GM18499 (cell line): Measurements from ENCODE around the gene MB.

Experiments
- ATAC-seq: cut with Tn5 transposase; IDR thresholded peaks from one replicate; pipeline ENCODE4 v1.9.1; 2021; ENCODE audit warnings: moderate number of reproducible peaks; ENCODE audit not compliant: insufficient read depth, unreplicated experiment

The MB gene

DNA sequence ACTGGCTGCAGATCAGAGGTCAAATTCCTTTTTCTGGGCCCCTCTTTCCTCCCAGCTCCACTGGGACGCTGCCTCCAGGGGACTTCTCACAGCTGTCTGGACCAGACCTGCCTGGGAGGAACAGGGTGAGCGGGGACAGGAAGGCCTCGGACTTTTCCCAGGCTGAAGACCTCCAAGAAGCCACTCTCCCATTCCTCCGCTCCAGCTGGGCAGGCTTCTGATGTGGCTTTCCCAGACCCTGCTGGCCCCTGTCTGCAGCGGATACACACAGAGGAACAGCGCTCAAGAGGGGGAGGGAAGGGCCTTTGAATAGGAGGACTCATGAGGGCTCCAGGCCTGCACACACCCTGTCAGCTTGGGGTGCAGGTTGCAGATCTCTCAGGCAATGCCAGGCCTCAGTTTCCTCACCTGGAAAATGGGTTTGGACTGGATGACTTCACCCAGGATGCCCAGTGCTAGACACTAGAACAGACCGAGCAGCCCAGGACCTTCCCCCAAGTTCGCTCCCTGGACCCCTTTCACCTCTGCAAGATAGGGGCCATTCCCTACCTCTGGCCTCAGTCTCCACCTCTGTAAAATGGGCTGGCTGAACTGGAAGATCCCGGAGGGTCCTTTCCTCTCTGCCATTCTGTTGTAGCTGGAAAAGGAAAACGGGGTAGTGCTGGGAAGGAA is 36.6 kb downstream of the MB start:
- ATAC-seq: no peak

DNA sequence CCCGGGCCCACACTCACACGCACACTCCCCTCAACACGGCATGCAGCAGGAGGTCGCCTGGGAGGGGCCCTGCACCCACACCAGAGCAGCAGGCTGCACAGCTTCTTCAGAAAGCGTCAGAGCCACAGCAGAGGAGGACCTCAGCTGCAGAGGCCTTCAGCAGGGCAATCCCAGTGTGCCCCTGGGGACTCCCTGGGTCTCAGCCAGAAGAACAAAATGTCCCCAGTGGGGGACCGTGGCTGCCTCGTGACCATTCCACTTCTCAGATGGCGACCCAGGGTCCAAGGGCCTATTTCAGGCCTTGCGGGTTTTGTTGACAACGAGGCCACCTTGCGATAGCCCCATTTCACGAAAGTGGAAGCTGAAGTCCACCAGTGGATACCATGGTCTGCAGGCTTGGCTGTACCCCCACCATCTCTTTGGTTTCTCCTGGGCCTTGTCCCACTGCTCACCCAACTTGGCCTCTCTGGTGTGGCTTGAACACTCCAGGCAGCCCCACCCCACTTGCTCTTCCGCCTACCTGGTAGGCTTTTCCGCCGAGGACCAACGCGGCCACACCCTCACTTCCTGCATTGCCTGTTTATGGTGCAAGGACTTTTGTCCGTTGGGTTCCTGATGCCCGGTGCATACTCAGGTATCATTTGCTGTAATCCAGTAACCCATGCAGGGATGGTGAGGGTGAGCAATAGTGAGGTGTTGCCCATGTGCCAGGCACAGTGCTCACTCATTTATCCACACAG is 38.1 kb downstream of the MB start:
- no peak for ATAC-seq

DNA sequence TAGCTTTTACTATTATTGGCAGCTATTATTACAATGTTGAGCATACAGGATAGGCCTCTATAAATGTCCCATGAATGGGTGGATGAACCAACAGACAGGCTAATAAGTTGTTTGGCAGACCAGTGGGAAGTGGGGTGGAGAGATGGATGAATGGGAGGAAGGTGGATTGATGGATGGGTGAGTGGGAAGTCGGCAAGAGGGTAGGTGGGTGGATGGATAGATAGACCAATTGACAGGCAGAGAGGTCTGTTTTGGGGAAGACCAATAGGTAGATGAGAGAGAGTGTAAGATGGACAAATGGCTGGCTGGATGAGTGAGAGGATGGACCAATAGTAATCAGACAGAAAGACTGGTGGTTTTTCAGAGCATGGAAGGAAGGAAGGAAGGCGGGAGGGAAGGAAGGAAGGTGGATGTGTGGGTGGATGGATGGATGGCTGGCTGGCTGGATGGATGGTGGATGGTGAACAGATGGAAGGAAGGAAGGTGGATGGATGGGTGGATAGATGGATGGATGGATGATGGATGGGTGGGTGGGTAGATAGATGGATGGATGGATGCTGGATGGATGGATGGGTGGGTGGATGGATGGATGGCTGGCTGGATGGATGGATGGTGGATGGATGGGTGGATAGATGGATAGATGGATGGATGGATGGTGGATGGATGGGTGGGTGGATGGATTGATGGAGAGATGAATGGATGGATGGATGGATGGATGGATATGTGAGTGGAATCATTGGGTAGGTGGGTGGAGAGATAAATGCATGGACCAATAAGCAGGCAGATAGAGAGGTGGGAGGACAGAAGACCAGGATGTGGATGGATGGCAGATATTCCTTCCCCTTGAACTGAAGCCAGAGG is 39.1 kb downstream of the MB start:
- no peak for ATAC-seq

DNA sequence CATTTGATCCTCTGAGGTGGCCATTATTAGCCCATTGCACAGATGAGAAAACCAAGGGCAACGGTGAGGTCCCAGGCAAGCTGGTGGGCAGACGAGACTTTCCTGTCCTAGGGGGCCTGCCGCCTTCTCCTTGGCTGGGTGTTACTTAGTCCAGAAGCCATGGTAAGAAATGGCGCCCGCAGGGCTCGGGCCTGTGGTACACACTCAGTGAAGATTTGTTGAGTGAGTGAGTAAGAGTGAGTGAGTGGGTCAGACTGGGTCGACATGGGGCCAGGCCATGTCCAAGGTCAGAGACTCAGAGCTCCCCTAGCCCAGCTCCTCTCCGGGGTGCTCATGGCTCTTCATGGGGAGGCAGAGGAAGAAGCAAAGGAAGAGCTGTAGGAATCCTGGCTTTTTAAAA is 40.5 kb downstream of the MB start:
- ATAC-seq: no peak

DNA sequence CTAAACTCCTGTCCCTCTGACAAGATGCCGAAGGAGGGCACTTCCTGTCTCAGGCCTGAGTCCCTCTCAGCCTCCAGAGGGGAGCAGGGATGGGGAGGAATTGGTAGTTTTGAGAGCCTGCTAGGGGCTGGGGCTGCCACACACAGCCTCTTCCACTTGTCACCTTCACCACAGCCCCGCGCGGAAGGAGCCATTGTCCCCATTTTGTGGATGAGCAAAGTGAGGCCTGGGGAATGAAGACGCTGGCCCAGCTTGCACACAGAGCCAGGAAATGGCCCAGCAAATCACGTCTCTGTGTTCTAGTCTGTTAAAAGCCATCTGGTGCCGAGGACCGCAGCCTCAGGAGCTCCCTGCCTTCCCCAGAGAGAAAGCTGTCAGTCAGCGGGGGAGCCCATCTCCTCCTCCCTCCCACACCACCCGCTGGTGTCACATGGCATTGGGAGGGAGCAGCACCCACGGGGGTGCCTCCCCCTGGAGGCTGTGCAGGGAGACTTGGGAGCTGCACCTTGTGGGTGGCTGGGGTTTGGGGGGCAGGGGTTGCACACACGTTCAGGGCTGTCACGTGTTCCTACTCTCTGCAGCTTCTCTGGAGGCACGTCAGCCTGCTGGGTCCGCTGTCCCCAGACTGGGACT is 41.9 kb downstream of the MB start:
- ATAC-seq: no peak

DNA sequence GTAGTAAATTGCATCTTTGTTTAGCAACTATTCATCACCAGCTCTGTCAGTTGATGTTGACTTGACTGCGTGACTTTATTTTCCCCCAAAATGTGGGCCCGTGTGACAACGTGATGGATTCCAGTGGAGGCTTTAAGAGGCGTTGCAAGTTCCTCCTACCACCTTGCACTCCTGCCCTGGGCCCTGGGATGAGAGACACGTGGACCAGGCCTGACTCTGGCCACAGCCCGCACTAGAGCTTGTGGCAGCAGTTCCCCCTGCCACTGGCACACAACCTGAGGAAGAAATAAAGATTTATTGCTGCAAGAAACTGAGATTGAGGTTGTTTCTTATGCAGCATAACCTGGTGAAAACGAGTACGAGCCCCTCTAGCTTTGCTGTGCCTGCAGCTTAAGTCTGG is 44.6 kb downstream of the MB start:
- no peak for ATAC-seq

DNA sequence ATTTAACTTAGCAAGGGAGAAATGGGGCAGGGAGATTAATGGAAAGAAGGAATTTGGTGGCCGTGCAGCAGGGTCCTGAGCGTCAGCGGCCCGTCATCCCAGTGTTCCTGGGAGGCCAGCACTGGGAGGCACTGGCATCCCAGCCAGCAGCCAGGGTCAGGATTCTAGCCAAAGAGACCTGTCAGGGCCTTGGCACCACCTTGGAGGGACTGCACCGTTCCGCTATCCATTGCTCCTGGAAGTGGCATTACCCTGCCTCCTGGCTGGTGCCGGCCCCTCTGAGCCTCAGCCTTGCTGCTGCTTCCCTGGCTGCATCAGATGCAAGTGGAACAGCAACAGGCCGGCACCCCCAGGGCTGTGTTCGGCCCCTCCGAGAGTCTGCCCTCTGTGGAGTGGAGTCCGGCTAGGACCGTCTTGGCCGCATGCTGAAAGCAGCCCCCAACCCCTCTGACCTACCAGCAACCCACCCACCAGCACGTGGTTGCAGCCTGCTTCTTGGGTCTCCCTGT is 46.4 kb downstream of the MB start:
- ATAC-seq: no peak

DNA sequence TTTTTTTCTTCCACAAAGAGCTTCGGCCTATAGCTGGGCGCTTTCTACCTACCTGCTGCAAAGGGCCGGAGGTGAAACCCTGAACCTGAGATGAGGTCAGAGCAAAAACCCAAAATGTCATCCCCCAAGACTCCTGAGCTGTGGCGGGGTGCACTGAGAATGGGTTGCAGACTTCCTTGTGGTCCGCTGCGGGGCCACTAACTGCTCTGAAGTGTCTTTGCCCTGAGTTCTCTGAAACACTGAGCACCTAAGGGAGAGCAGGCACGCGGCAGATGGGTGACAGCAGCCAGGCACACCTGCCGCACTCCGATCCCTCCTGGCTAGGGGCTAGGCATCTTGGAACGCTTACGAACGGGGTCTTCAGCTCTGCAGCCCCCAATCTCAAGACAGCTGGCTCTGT is 47.2 kb downstream of the MB start:
- no peak for ATAC-seq

DNA sequence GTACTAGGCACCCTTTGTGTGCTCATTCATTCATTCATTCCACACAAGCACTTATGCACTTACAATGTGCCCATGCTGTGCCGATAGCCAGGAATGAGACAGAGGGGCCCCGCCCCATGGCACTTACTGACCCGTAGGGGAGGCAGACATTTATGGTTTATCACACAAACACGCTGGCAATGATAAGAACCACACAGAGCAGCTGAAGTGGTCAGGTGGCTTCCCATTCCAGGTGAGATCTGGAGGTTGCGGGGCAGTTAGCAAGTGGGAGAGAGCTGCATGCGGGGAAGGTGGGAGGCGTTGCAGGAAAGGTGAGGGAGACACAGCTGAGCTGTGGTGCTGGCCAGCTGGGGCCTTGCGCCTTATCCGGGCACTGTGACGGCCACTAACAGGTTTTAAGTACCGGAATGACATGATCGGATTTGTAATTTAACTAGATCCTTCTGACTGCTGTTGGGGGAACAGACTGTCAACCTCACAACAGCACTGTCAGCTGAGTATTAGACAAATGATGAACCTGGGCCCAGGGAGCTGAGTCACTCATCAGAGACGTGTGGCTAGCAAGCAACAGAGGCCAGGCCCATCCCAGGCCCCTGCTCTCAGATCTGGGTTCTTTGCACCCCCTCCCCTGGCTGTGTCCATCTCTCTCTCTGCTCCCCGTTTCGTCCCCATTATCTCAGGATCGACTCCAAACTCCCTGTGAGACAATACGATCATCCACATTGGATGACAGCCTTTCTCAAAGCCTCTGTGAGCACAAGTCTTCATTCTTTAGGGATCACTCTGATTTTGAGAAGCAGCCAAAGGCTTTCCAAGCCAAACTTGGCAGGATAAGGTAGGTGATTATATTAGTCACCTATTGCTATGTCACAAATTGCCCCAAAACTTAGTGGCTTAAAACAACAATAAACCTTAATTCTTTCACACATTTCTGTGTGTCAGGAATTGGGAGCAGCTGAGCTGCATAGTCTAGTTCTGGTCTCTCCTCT is 48.1 kb downstream of the MB start:
- ATAC-seq: no peak

DNA sequence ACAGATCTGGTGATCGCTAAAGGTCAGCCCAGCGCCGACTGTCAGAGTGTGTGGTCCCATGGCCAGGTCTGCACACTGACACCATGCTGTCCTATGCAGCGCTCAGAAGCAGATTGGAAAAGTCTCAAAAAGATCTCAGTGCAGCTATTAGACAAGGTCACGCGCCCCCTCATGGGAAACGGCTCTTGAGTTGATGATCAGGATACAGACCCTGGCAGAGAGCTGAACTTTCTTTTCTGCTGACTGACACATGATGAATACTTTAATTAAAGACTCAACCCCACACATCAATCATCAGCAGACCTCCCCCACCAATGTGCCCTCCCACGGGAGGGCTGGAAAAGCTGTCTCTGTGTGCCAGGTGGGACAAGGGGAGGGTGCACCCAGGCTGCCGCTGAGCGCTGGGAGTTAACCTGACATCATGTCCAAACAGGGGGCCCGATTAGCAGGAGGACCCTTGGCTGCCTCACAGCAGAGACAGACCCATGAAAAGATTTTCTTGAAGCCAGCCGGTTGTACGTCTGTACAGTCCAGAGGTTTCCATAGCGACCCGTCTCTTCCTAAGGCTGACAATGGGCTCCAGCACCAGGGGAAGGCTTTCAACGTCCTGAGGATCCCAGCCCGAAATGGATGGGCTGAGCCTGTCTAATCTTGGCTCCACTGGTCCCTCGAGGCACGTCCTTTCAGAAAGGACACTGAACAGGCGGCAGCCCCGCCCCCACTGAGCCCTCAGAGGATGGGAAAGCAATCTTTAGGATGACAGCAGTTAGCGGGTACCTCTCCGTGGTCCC is 49.6 kb downstream of the MB start:
- ATAC-seq: no peak

DNA sequence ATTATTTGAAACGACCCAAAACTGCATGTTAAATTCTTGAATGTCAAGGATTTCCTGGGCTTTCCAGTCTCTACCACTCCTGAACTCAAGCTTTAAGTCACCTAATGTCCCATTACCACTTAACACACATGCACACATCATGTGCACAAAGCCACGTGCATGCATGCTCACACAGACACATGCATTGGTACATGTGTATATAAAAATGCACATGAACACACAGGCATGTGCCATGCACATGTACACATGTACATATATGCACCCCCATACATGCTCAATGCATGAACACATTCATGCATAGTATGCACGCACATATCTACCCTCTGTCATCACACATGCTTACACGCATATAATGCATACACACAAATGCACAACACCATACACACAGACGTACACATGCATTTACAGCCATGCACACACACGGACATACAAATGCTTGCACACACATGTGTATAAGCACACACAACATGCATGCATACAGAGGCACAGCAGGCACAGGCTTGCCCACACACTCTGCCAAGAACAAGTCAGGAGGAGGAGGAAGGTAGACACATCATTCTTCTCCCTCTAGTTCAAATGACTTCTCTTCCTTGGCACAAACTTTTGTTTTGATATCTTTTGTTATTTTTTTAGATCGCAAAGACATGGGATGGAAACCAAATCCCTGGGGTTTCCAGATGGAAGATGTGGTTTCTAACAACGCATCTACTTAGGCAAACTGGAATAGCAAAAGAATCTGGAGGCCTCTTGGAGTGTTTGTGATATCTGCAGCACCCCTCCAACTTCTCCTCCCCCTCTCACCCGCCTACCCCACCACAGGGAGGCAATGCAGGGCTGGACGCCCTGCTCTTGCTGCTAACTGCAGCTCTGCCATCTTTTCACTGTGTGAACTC is 51.9 kb downstream of the MB start:
- no peak for ATAC-seq

DNA sequence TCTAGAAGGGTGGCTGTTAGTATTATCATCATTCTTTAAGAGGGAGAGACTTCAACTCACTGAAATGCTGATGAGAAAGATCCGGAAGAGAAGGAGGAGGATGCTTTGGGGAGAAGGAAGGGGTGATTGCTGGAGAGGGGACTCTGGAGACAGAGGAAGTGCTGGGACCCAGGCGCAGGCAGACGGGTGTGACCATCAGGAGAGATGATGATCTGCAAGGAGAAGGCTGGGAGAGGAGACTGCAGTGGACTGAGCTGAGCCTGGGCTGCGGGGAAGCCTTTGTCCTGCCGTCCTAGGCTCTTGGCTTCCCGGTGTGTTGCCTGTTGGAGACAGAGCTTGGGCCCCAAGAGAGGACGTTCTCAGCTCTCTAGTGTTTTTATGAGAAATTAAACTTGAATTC is 53.9 kb downstream of the MB start:
- no peak for ATAC-seq

DNA sequence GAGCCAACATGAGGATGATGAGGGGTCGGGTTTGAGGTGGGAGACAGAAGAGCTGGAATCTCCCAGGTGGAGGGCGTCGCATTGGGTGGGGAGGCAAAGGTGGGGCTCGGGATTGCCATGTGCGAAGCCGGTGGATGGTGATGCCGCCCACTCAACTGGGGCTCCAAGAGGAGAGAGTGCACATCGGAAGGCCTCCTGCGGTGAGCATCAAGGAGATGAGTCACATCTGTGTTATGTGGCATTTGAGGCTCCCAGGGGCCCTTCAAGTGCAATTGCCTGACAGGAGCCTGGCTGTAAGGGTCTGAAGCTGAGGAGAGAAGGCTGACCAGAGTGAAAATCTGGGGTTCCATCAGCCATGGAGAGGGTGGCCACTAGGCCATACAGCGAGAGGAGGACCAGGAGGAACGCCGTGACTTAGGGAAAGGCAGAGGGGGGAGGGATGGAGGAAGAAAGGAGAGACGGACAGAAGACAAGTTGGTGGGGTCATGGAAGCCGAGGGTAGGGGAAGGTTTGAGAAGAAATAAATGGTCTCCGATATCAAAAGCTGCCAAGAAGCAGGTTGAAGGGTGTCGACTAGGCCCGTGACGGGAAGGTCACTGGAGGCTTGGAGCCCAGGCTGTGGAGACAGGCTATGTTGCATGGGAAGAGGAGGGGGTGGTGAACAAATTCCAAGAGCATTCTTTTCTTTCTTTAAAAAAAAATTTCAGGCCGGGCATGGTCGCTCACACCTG is 55.2 kb downstream of the MB start:
- no peak for ATAC-seq

DNA sequence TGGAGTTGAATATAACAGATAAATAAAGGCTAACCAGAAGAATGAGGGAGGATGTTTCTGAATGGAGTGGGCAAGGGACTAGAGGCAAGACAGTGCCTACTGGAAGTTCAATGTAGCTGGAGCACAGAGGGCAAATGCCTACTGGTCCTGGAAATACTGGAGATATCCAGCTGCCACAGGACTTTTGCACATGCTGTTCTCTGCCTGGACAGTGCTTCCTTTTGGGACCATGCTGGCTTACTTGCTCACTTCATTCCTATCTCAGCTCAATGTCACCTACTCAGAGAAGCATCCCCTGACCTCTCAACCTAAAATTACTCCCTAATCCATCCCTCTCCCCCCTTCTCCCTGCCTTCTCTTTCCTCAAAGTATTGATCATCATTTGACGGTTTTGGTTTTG is 56.3 kb downstream of the MB start:
- no peak for ATAC-seq

DNA sequence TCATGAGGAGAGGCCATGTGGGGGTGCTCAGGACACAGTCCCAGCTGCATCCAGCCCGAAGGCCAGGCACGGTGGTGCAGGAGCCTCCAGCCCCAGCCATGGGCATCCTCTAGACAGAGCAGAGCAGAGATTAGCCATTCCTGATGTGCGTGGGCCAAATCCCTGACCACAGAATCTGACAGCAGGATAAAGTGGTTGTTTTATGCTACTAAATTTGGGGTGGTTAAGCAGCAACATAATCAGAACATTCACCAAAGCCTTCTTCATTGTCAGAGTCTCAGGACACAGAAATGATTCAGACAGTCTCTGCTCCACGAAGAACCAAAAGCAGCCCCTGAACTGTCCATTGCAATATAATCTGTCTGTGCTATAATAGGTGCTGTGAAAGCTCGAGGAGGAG is 56.8 kb downstream of the MB start:
- ATAC-seq: no peak

DNA sequence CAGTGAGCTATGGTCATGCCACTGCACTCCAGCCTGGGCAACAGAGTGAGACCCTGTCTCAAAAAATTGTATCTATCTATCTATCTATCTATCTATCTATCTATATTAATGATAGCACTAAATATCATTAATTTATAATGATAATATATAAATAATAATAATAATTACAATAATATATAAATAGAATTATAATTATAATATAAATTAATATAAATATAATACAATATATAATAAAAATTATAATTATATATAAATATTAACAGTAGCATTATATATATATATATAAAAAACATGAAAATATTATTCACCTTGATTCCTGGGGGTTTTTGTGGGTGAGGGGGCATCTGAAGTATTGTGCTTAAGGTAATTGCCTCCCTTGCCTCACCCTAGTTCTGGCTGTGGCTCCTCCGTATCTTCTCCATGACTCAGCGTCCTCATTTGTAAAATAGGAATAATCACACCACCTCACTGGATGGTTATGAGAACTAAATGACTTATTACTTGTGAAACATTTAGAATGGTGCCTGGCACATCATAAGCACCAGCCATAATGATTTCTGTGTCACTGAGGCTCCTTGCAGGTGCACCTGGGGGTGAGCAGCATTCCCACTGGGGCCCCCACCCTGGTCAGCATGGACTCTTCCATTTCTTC is 57.6 kb downstream of the MB start:
- ATAC-seq: no peak

DNA sequence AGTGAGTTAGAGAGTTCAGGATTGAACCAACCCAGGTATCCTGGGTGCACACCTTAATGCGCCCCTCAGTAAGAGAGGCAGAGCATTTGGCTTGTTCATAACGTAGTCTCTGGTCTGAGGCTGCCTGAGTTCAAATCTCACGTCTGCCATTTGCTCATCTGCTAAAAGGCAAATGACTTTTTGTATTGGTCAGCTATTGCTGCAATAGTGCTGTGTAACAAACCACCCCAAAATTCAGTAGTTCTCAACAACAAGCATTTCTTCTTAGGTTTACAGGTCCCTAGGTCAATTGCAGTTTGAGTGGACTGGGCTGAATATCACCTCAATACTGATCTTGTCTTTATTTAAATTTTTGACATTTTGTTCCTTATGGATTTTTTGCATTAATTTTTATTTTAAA is 58.4 kb downstream of the MB start:
- ATAC-seq: no peak
